Panc1 (cell line): ENCODE data around the gene NEO1. TPM values are rescaled to one million over a fixed set of nuclear protein-coding genes. Genes with fewer than 3 reads are reported as not detected.

Experiments used
- ATAC-seq: fragments of 200-7000 bp; cut with Tn5 transposase; 2 replicates; pipeline ENCODE4 v1.9.1; 2020; ENCODE audit warnings: mild to moderate bottlenecking, moderate library complexity
- BruUV-seq: library from RNA; stranded (reverse); fragments of 400-500 nt; replicated peaks from 2 replicates; lab custom pipeline; 2021; lab: Mats Ljungman, UMichigan
- CTCF ChIA-PET: fragments of 300-600 bp; sonication (Branson Sonifier 250); formaldehyde crosslinking; loops from one replicate; lab custom pipeline; 2022; ENCODE audit warnings: antibody characterized with exemption; lab: Charles Lee
- POLR2A ChIA-PET: fragments of 300-600 bp; sonication (Branson Sonifier 250); formaldehyde crosslinking; loops from one replicate; lab custom pipeline; 2022; ENCODE audit warnings: antibody characterized with exemption; lab: Charles Lee
- DNase-seq: peaks from one replicate; pipeline ENCODE4 v3.0.0-alpha.2; 2010; ENCODE audit warnings: low read depth, low spot score
- H3K27ac ChIP-seq: 2 replicates; pipeline ENCODE4 v1.5.1; 2011; ENCODE audit warnings: mild to moderate bottlenecking, low read length, inconsistent platforms
- H3K27me3 ChIP-seq: fragments of 200-500 bp; sonication (Bioruptor generic); 2 replicates; pipeline ENCODE4 v1.6.0; 2014; ENCODE audit warnings: low read length, inconsistent platforms; ENCODE audit not compliant: control insufficient read depth, insufficient read depth
- H3K36me3 ChIP-seq: fragments of 200-500 bp; sonication (Bioruptor generic); 2 replicates; pipeline ENCODE4 v1.5.1; 2014; ENCODE audit warnings: inconsistent platforms, mild to moderate bottlenecking, low read length, moderate library complexity; ENCODE audit not compliant: control insufficient read depth, insufficient read depth
- H3K4me1 ChIP-seq: 2 replicates; pipeline ENCODE4 v1.5.1; 2011; ENCODE audit warnings: inconsistent platforms, mild to moderate bottlenecking, low read length, moderate library complexity; ENCODE audit not compliant: control insufficient read depth, insufficient read depth
- H3K4me3 ChIP-seq, 2 experiments: 2 replicates each; pipeline ENCODE4 v1.5.1; 2011 to 2012; ENCODE audit warnings: low read depth in 2 of 2, low read length in 2 of 2, mild to moderate bottlenecking in 2 of 2, inconsistent platforms in 1 of 2, moderate library complexity in 1 of 2
- H3K9me3 ChIP-seq: fragments of 200-500 bp; sonication (Bioruptor generic); 2 replicates; pipeline ENCODE4 v1.5.1; 2014; ENCODE audit warnings: low read depth, mild to moderate bottlenecking, inconsistent platforms, low read length, moderate library complexity; ENCODE audit not compliant: control insufficient read depth, insufficient read depth
- POLR2AphosphoS5 ChIP-seq: IDR thresholded peaks from 2 replicates; pipeline ENCODE4 v1.6.1; 2012; ENCODE audit warnings: mild to moderate bottlenecking, low read depth, low read length, moderate library complexity
- SIN3A ChIP-seq: IDR thresholded peaks from 2 replicates; pipeline ENCODE4 v1.6.1; 2012; ENCODE audit warnings: low read depth, mild to moderate bottlenecking, low read length, moderate library complexity, borderline replicate concordance; ENCODE audit not compliant: insufficient read depth
- TCF7L2 ChIP-seq: IDR thresholded peaks from 2 replicates; pipeline ENCODE4 v1.6.1; 2011; ENCODE audit warnings: mild to moderate bottlenecking, low read depth, low read length, inconsistent platforms
- in situ Hi-C: cut with HindIII; loops from 2 replicates; pipeline ENCODE4 v1.10.0; 2016; ENCODE audit warnings: low sequenced_read_pairs, low pct_unique_long_range_greater_than_20kb
- intact Hi-C: fragments of 100-400 bp; cut with micrococcal nuclease; formaldehyde crosslinking; loops from one replicate; pipeline ENCODE4 v1.10.0; 2022; ENCODE audit not compliant: unreplicated experiment
- total RNA-seq: library from RNA; stranded (reverse); gene quantifications from one replicate; pipeline ENCODE4 v1.2.1, GENCODE V29; 2021; ENCODE audit not compliant: unreplicated experiment
- TF ChIP-seq, protein P1 (sequence below), 2 experiments: IDR thresholded peaks; 2 replicates each; pipeline ENCODE4 v1.6.1; 2011 to 2012; ENCODE audit warnings: low read depth in 2 of 2, control low read depth in 1 of 2, low read length in 1 of 2, mild to moderate bottlenecking in 1 of 2, moderate library complexity in 1 of 2; ENCODE audit not compliant: insufficient read depth in 1 of 2
- TF ChIP-seq, protein P2 (sequence below): fragments of 450-650 bp; IDR thresholded peaks from 2 replicates; pipeline ENCODE4 v1.5.1; 2017; ENCODE audit warnings: mild to moderate bottlenecking

Gene NEO1
- total RNA-seq, 1 experiment from 2014 or later = 7.5 TPM

GRCh38 chr15:73334086-73334485 is 281.8 kb downstream of the NEO1 start:
- BruUV-seq = no TSS peak
- POLR2A ChIA-PET = no interaction called here
- no peaks in the 10 kb centered on the region for H3K9me3 ChIP-seq
- TF ChIP-seq SIN3A (no peak), POLR2AphosphoS5 (no peak), TCF7L2 (no peak)
- TF ChIP-seq, protein P1, sequence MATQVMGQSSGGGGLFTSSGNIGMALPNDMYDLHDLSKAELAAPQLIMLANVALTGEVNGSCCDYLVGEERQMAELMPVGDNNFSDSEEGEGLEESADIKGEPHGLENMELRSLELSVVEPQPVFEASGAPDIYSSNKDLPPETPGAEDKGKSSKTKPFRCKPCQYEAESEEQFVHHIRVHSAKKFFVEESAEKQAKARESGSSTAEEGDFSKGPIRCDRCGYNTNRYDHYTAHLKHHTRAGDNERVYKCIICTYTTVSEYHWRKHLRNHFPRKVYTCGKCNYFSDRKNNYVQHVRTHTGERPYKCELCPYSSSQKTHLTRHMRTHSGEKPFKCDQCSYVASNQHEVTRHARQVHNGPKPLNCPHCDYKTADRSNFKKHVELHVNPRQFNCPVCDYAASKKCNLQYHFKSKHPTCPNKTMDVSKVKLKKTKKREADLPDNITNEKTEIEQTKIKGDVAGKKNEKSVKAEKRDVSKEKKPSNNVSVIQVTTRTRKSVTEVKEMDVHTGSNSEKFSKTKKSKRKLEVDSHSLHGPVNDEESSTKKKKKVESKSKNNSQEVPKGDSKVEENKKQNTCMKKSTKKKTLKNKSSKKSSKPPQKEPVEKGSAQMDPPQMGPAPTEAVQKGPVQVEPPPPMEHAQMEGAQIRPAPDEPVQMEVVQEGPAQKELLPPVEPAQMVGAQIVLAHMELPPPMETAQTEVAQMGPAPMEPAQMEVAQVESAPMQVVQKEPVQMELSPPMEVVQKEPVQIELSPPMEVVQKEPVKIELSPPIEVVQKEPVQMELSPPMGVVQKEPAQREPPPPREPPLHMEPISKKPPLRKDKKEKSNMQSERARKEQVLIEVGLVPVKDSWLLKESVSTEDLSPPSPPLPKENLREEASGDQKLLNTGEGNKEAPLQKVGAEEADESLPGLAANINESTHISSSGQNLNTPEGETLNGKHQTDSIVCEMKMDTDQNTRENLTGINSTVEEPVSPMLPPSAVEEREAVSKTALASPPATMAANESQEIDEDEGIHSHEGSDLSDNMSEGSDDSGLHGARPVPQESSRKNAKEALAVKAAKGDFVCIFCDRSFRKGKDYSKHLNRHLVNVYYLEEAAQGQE (IDR thresholded peaks at IDR 0.05; ENCODE audit: insufficient read depth in 1 of 2, low read depth in 2 of 2, low read length in 1 of 2) = no peak
- TF ChIP-seq, protein P2, sequence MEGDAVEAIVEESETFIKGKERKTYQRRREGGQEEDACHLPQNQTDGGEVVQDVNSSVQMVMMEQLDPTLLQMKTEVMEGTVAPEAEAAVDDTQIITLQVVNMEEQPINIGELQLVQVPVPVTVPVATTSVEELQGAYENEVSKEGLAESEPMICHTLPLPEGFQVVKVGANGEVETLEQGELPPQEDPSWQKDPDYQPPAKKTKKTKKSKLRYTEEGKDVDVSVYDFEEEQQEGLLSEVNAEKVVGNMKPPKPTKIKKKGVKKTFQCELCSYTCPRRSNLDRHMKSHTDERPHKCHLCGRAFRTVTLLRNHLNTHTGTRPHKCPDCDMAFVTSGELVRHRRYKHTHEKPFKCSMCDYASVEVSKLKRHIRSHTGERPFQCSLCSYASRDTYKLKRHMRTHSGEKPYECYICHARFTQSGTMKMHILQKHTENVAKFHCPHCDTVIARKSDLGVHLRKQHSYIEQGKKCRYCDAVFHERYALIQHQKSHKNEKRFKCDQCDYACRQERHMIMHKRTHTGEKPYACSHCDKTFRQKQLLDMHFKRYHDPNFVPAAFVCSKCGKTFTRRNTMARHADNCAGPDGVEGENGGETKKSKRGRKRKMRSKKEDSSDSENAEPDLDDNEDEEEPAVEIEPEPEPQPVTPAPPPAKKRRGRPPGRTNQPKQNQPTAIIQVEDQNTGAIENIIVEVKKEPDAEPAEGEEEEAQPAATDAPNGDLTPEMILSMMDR = no peak
- intact Hi-C loops = no loop called here
- CTCF ChIA-PET = no interaction called here
- no peaks in the 10 kb centered on the region for H3K36me3 ChIP-seq
- no peaks in the 10 kb centered on the region for H3K27me3 ChIP-seq
- ATAC-seq (no peak), DNase-seq (no peak)
- no peak overlapping the region for H3K4me3 ChIP-seq
- H3K4me1 ChIP-seq = no peaks in the 10 kb centered on the region
- no peak overlapping the region for H3K27ac ChIP-seq
- in situ Hi-C loops = no loop called here

GRCh38 chr15:73335026-73335425 is 282.8 kb downstream of the NEO1 start:
- CTCF ChIA-PET = no interaction called here
- no peaks in the 10 kb centered on the region for H3K27me3 ChIP-seq
- intact Hi-C loops (no loop called here), in situ Hi-C loops (no loop called here)
- no peaks in the 10 kb centered on the region for H3K36me3 ChIP-seq
- ATAC-seq (no peak), DNase-seq (no peak)
- no peak for TF ChIP-seq SIN3A
- TF ChIP-seq POLR2AphosphoS5 = no peak
- TF ChIP-seq, protein P1 (IDR thresholded peaks at IDR 0.05; ENCODE audit: insufficient read depth in 1 of 2, low read depth in 2 of 2, low read length in 1 of 2) = no peak
- TF ChIP-seq, protein P2 = no peak
- TF ChIP-seq TCF7L2 = no peak
- POLR2A ChIA-PET = no interaction called here
- no peaks in the 10 kb centered on the region for H3K4me1 ChIP-seq
- H3K27ac ChIP-seq = no peak overlapping the region
- BruUV-seq = no TSS peak
- no peaks in the 10 kb centered on the region for H3K9me3 ChIP-seq
- no peak overlapping the region for H3K4me3 ChIP-seq
